Vagina (tissue), 2 donors: Measurements from ENCODE around the gene TMEM11. TPM values are rescaled to one million over a fixed set of nuclear protein-coding genes. Genes with fewer than 3 reads are reported as not detected.

ENCODE experiments used
- DNase-seq, 2 donors: peaks; one replicate each; pipeline ENCODE4 v3.0.0-alpha.2; 2017; ENCODE audit errors: extremely low spot score in 2 of 2
- H3K27ac ChIP-seq: fragments of 200-600 bp; sonication (generic); one replicate; pipeline ENCODE4 v1.5.1; 2019
- H3K27me3 ChIP-seq: fragments of 200-600 bp; sonication (generic); one replicate; pipeline ENCODE4 v1.5.1; 2019
- H3K36me3 ChIP-seq, 2 donors: fragments of 200-600 bp; sonication (generic); one replicate each; pipeline ENCODE4 v1.5.1; 2017 to 2019
- H3K4me1 ChIP-seq: fragments of 200-600 bp; sonication (generic); one replicate; pipeline ENCODE4 v1.5.1; 2019
- H3K4me3 ChIP-seq, 2 donors: fragments of 200-600 bp; sonication (generic); 1 replicate in 1 of 2; 2 replicates in 1 of 2; pipeline ENCODE4 v1.5.1; 2016 to 2019
- H3K9me3 ChIP-seq: fragments of 200-600 bp; sonication (generic); one replicate; pipeline ENCODE4 v1.5.1; 2019
- POLR2A ChIP-seq, 2 donors: fragments of 450-650 bp; IDR thresholded peaks; one replicate each; pipeline ENCODE4 v1.6.1; 2017; ENCODE audit warnings: antibody characterized with exemption in 2 of 2, mild to moderate bottlenecking in 2 of 2, moderate library complexity in 2 of 2
- POLR2AphosphoS5 ChIP-seq, 2 donors: sonication (generic); formaldehyde crosslinking; IDR thresholded peaks; one replicate each; pipeline ENCODE4 v1.9.0; 2017; ENCODE audit warnings: antibody characterized with exemption in 2 of 2, mild to moderate bottlenecking in 2 of 2, low read depth in 1 of 2; ENCODE audit not compliant: insufficient read depth in 1 of 2
- intact Hi-C: fragments of 100-400 bp; cut with DNase I; formaldehyde crosslinking; loops from one replicate; pipeline ENCODE4 v1.15.1; 2023
- total RNA-seq: library from RNA; depleted of rRNA; stranded (reverse); fragments of >200 nt; gene quantifications from one replicate; pipeline ENCODE4 v1.2.3, GENCODE V29; 2016
- TF ChIP-seq, protein P1 (sequence below), 3 experiments: fragments of 450-650 bp in 2 of 3; fragments of 200-600 bp in 1 of 3; sonication (generic) in 1 of 3; IDR thresholded peaks; one replicate each; pipeline ENCODE4 v1.5.1; 2017 to 2019; ENCODE audit warnings: antibody characterized with exemption in 3 of 3, mild to moderate bottlenecking in 2 of 3, moderate library complexity in 2 of 3

TMEM11 gene
- total RNA-seq, 1 donor from 2014 or later = 30.2 TPM

DNA sequence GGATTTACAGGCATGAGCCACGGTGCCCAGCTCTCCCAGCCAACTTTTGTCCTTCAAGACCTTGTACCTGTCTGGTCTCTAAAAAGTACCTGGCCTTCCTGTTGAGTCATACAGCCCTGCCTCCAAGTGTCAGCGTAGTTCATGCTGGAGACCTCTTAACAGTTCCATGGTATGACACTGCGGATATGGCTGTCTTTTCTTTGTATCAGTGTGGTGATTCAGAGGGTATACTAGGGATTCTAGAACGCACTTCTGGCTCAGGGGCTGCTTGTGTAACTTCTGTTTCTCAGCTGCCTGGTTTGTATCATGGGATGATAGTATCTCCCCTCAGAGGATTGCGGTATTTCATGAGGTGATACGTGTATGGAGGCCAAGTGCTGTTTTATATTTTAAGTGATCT, 2.0 kb upstream of the TMEM11 start:
- intact Hi-C loops = loop anchor here (10.0 kb wide), 2 partner anchors 51 to 91 kb away; partner anchors contain the start of gene DHRS7B
- TF ChIP-seq POLR2A (IDR thresholded peaks at IDR 0.05) = no peak
- TF ChIP-seq, protein P1, sequence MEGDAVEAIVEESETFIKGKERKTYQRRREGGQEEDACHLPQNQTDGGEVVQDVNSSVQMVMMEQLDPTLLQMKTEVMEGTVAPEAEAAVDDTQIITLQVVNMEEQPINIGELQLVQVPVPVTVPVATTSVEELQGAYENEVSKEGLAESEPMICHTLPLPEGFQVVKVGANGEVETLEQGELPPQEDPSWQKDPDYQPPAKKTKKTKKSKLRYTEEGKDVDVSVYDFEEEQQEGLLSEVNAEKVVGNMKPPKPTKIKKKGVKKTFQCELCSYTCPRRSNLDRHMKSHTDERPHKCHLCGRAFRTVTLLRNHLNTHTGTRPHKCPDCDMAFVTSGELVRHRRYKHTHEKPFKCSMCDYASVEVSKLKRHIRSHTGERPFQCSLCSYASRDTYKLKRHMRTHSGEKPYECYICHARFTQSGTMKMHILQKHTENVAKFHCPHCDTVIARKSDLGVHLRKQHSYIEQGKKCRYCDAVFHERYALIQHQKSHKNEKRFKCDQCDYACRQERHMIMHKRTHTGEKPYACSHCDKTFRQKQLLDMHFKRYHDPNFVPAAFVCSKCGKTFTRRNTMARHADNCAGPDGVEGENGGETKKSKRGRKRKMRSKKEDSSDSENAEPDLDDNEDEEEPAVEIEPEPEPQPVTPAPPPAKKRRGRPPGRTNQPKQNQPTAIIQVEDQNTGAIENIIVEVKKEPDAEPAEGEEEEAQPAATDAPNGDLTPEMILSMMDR (IDR thresholded peaks at IDR 0.05) = no peak
- TF ChIP-seq POLR2AphosphoS5 (IDR thresholded peaks at IDR 0.05; ENCODE audit: insufficient read depth in 1 of 2, low read depth in 1 of 2) = no peak
- Histone ChIP-seq H3K4me1 (peaks cover 40% of the 10 kb centered on the region), H3K27me3 (no peaks in the 10 kb centered on the region), H3K4me3 (no peak overlapping the region), H3K27ac (no peak overlapping the region), H3K36me3 (no peaks in the 10 kb centered on the region), H3K9me3 (no peaks in the 10 kb centered on the region)
- no peak for DNase-seq

DNA sequence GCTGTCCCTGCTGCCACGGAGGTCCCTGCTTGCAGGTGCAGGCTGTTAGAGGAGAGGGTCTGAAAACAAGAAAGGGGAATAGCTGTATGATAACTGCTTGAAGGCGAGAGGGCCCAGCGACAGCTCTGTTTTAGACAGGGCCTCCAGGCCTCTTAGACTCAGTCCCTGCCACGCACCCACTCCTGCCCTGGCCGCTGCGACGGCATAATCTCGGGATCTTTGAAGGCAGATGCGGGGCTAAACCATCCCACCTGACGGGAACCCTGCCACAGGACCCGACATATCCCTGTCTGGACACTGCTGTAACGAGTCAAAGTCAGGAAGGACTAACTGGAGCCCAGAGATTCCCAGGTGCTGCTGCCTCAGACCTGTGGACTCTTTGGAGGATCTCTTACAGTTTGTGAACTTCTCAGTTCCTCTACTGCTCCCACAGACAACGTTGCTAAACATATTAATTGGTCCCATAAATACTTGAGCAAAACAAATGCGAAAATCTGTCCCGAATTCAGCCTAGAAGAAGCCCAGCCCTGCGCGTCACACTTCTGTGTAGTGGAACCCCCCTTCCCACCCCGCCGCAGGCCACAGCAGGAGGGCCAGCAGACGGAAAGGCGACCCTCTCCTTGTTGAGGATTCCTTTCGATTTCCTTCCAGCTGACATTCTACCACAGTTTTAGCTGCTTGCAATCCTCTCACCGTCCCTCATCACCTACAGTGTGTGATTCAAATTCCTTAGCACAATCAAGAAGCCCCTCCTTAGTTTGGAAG, 998 bp upstream of the TMEM11 start:
- no peaks in the 10 kb centered on the region for H3K36me3 ChIP-seq
- peak overlapping the region; percentile 85 for H3K27ac ChIP-seq
- H3K4me3 ChIP-seq = peak overlapping the region; percentile 77 to 85
- TF ChIP-seq POLR2AphosphoS5 (IDR thresholded peaks at IDR 0.05; ENCODE audit: insufficient read depth in 1 of 2, low read depth in 1 of 2) (no peak), POLR2A (IDR thresholded peaks at IDR 0.05) (no peak)
- TF ChIP-seq, protein P1 (IDR thresholded peaks at IDR 0.05) = no peak
- peaks cover 50% of the 10 kb centered on the region for H3K4me1 ChIP-seq
- H3K9me3 ChIP-seq = no peaks in the 10 kb centered on the region
- no peak for DNase-seq
- intact Hi-C loops = loop anchor here (10.0 kb wide), 2 partner anchors 50 to 90 kb away; partner anchors contain the start of gene DHRS7B
- no peaks in the 10 kb centered on the region for H3K27me3 ChIP-seq

DNA sequence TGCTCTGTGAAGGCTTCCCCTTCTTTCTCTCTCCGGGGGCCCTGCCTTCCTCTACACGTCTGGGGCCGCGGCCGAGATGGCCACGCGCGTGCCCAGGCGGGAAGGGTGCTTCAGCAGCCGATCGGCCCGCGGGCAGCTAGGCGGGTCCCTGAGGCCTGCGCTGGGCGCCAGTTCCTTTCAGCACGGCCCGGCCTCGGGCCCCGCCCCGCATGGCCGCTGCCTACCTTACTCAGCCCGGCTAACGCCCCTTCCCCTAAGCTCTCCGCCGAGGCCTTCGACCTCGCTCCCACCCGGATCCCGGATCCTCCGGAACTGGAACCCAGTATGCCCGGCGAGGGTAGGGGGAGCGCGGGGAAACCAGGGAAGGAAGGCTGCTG, 335 bp downstream of the TMEM11 start:
- Histone ChIP-seq H3K9me3 (no peaks in the 10 kb centered on the region), H3K36me3 (peaks cover 0 to 9% of the 10 kb centered on the region in 2 donors), H3K4me1 (peaks cover 63% of the 10 kb centered on the region), H3K27me3 (no peaks in the 10 kb centered on the region), H3K4me3 (peak overlapping the region; percentile 77 to 85), H3K27ac (peak overlapping the region; percentile 85)
- intact Hi-C loops = loop anchor here (10.0 kb wide), 2 partner anchors 49 to 89 kb away; partner anchors contain the start of gene DHRS7B
- DNase-seq = no peak
- TF ChIP-seq, protein P1 (IDR thresholded peaks at IDR 0.05) = no peak
- TF ChIP-seq POLR2AphosphoS5 (IDR thresholded peaks at IDR 0.05; ENCODE audit: insufficient read depth in 1 of 2, low read depth in 1 of 2) (no peak), POLR2A (IDR thresholded peaks at IDR 0.05) (no peak)

- intact Hi-C loops = loop anchor here (10.0 kb wide), 2 partner anchors 48 to 88 kb away; partner anchors contain the start of gene DHRS7B
- DNase-seq = no peak
- H3K27me3 ChIP-seq = no peaks in the 10 kb centered on the region
- H3K27ac ChIP-seq = peak overlapping the region; percentile 85
- peaks cover 67% of the 10 kb centered on the region for H3K4me1 ChIP-seq
- no peaks in the 10 kb centered on the region for H3K9me3 ChIP-seq
- H3K4me3 ChIP-seq = peak overlapping the region; percentile 77 to 85
- TF ChIP-seq POLR2A (IDR thresholded peaks at IDR 0.05) (no peak), POLR2AphosphoS5 (IDR thresholded peaks at IDR 0.05; ENCODE audit: insufficient read depth in 1 of 2, low read depth in 1 of 2) (no peak)
- TF ChIP-seq, protein P1 (IDR thresholded peaks at IDR 0.05) = no peak
- peaks cover 0 to 9% of the 10 kb centered on the region in 2 donors for H3K36me3 ChIP-seq
These were observed 929 bp downstream of the TMEM11 start for GRCh38 chr17:21212826-21213637.
